ENCODE results near the gene PPDPF.

Gene PPDPF

GRCh38 chr20:63487116-63487764 is 33.3 kb upstream of the PPDPF start:
- DNase-seq, result no peak

DNA sequence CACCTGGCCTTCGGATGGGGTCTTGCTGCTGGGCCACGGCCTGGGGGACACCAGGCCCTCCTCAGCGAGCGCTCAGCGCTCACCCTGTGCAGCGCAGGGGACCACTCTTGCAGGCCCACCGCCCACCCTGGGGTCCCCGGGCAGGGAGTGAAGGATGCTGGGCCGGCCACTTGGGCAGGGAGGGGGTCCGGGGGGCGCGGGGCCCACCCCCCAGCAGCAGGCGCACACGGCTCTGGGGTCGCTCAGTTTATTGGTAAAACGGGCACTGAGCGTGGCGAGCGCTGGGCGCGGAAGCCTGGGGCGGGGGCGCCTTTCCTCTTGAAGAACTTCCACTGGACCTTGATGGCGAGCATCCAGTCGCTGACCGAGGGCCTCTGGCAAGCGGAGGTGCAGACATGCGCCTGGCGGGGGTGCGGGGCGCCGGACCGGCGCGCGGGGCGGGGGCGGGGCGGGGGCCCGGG is 32.8 kb upstream of the PPDPF start:
- DNase-seq, result no peak

GRCh38 chr20:63488315-63489251 is 32.0 kb upstream of the PPDPF start:
- DNase-seq, result no peak

DNA sequence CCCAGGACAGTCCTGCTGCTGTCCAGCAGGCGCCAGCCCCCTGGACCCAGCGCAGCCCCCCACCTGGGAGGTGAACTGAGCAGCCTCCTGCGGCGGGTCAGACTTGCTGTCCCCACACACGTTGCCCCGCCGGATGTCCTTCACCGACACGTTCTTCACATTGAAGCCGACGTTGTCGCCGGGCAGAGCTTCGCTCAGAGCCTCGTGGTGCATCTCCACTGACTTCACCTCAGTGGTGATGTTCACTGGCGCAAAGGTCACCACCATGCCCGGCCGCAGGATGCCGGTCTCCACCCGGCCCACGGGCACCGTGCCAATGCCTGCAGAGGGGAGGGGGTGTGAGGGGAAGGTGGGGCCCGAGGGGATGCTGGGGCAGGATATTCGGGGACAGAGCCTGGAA is 30.1 kb upstream of the PPDPF start:
- DNase-seq, result no peak

- DNase-seq, result no peak
Measured at GRCh38 chr20:63491078-63491477, 29.5 kb upstream of the PPDPF start.

- no peak for DNase-seq
Measured at GRCh38 chr20:63491635-63492230, 28.8 kb upstream of the PPDPF start.

DNA sequence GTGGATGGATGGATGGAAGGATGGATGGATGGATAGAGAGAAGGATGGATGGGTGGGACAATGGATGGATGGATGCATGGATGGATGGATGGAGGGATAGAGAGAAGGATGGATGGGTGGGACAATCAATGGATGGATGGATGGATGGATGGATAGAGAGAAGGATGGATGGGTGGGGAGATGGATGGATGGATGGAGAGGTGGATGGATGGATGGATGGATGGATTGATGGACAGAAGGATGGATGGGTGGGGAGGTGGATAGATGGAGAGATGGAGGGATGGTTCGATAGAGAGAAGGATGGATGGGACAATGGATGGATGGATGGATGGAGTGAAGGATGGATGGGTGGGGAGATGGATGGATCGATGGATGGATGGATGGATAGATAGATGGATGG is 28.0 kb upstream of the PPDPF start:
- no peak for DNase-seq

DNA sequence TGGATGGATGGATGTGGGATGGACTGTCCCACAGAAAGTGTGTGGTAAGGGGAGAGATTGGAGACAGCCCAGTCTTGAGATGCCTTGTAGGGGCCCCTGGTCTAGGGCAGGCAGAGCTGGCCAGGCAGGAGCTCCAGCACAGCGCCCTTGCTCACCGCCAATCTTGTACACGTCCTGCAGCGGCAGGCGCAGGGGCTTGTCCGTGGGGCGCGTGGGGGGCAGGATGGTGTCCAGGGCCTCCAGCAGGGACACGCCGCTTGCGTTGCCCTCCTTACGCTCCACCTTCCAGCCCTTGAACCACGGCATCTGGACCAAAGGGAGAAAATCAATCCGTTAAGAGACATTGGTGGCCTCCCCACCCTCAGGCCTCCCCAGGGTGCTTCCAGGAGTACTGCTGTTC is 27.6 kb upstream of the PPDPF start:
- no peak for DNase-seq

DNA sequence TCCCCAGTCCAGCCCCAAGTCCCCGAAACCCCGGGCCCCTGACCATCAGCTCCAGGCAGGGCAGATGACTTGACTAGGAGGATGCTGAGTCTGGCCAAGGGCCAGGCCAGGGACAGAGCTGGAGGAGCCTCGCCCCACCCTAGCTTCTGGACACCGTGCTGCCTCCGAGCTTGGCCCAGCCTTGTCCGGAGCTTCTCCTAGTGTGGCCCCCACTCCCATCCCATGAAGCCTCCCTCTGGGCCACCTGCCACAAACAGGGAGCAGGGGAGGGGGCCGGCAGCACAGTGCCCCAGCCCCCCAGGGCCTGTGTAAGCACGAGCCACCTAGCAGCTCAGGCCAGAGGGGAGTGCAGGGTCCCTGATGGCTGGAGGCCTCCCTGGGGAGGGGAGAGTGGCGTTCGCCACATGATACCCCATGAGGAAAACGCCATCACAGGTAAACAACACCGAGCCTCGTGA is 27.0 kb upstream of the PPDPF start:
- no peak for DNase-seq

DNA sequence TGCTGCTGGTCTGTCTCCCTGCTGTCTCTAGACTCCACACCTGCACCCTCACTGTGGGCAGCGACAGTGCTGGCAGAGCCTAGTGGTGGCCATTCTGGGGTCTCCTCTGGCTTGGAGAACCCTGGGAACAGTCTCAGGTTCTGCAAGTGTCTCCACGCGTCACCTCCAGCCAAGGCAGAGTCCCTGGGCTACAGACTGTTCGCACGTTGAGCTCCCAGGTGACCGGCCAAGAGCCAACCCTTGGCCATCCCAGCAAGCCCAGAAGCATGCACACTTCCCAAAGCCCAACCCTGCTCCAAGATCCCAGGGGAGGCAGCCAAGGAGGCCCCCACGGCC is 26.5 kb upstream of the PPDPF start:
- no peak for DNase-seq

DNA sequence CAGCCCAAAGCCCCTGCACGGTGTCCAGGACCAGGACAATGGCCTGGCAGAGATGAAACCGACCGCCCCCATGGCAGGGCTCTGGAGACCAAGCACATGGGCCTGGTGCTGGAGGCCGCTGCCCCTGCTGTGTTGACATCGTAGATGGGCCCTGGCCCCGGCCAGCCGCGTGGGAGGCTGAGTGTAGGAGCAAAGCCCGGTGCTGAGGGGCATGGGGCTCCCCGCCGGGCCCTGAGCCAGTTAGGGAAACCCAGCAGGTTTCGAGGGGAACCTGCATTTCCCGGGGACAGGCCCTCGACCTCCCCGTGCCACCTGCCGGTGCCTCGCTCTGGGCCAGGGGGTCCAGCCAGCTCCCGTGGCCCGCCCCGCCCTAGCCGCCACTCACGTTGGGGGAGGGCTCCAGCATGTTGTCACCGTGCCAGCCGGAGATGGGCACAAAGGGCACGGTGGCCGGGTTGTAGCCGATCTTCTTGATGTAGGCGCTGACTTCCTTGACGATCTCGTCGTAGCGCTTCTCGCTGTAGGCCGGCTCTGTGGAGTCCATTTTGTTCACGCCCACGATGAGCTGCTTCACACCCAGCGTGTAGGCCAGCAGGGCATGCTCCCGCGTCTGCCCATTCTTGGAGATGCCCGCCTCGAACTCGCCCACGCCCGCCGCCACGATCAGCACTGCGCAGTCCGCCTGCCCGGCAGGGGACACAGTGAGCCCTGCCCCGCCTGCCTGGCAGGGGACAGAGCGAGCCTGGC is 26.0 kb upstream of the PPDPF start:
- no peak for DNase-seq

GRCh38 chr20:63495167-63495720 is 25.3 kb upstream of the PPDPF start:
- no peak for DNase-seq

- peak in 31 of 56 donors; percentile 15 to 74 (median 42) for DNase-seq
Measured at GRCh38 chr20:63495741-63496595, 24.6 kb upstream of the PPDPF start.

DNA sequence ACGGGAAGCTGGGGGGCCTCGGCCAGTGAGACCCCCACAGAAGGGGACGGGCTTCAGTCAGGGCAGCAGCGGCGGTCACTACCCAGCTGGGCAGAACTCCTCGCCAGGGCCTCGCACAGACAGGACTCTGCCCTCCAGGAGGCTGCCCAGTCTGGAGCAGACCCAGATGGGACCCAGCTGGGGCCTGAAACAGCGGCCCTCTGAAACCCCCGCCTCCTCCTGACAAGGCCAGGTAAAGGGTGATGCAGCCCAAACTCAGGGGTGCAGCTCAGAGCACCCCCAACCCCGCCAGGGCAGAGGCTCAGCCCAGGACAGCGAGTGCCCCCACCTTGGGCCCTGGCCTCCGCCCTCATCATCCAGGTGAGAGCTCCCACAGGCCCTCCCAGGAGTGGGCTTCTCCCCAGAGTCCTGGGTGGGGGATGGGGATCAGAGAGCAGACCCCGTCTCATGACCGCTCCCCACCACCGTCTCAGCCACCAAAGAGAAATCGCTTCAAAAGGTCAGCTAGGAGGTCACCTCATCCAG is 23.9 kb upstream of the PPDPF start:
- DNase-seq, result no peak

- DNase-seq, result no peak
Measured at GRCh38 chr20:63497138-63497945, 23.2 kb upstream of the PPDPF start.

DNA sequence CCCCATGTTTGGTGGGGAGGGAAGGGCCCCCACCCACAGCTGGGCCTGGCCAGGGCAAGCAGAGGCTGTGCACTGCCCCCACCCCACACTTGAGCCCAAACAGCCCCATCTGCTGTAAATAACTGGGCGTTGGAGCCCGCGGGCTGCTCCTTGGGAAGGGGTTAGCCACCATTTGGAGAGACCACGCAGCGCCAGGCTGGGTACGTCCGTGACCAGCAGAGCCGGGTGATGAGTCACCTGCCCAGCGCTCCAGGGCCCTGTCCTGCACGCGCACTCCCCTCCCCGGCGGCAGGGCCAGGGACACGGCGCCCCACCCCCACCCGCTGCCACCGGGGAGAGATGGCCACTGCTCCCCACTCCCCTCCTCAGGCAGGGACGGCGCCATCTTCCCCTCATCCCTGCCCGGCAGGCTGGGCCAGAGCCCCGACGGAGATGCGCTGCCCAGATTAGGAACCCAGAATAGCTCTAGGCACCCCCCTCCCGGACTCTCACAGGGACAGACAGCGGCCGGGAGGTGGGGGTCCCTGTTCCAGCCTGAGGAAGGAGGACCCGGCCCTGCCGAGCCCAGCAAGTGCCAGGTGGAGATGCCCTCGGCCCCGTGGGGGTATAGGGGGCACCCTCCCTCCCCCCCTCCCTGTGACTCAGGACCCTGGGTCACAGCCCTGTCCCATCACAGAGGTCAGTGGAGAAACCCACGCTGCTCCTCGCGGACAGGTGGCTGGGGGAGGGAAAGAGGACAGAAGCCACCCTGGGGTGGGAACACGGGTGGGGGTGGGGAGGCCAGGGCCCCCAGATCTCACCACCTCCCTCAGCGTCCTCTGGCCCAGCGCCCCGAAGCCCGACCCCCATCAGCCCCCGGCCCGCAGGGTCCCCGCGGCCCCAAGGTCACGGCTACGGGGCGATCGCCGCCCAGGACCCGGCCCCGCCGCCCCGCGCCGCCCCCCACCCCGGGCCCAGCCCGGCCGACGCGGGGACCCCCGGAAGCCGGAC is 22.3 kb upstream of the PPDPF start:
- peak in 2 of 56 donors; percentile 17 to 47 for DNase-seq

DNA sequence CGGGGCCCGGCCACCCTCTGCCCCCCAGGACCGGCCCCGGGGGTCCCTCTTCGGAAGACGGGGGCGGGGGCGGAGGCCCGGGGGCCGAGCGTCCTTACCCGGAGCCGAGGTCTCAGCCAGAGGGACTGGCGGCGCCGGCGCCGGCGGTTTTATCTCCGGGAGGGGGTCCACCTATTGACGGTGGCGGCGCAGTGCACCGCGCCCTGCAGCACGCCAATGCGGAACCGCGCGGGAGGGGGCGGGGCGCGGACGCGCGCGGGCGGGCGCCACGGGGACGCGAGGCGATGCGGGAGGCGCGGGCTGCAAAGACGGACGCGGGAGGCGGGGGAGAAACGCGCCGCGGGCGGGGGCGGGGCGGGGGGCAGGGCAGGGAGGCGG is 21.6 kb upstream of the PPDPF start, which contains the start of gene EEF1A2:
Gene EEF1A2 (minus strand): TSS at position 124 of the 378 bp plus-strand sequence. CDS start 1,320 bp downstream, outside the sequence.
- DNase-seq, result peak in 27 of 56 donors; percentile 10 to 67 (median 43)

Data from amygdala (tissue), 56 donors.